Gastroesophageal sphincter (tissue), 3 donors: ENCODE data around the gene AP3M1.

Experiments used
- CTCF ChIP-seq, 4 experiments: fragments of 200-600 bp in 2 of 4; fragments of 450-650 bp in 2 of 4; sonication (generic) in 1 of 4; IDR thresholded peaks; one replicate each; pipeline ENCODE4 v1.5.1; 2017 to 2019; ENCODE audit warnings: antibody characterized with exemption in 4 of 4, mild to moderate bottlenecking in 2 of 4, moderate library complexity in 2 of 4
- EP300 ChIP-seq: sonication (generic); formaldehyde crosslinking; IDR thresholded peaks from one replicate; pipeline ENCODE4 v1.6.1; 2017; ENCODE audit warnings: antibody characterized with exemption, mild to moderate bottlenecking
- POLR2A ChIP-seq, 2 donors: fragments of 450-650 bp; IDR thresholded peaks; one replicate each; pipeline ENCODE4 v1.6.1; 2017; ENCODE audit warnings: antibody characterized with exemption in 2 of 2, mild to moderate bottlenecking in 2 of 2, moderate library complexity in 1 of 2
- POLR2AphosphoS5 ChIP-seq: sonication (generic); formaldehyde crosslinking; IDR thresholded peaks from one replicate; pipeline ENCODE4 v1.6.1; 2017; ENCODE audit warnings: antibody characterized with exemption

GRCh38 chr10:74150204-74150989 lies at the start of gene AP3M1:
- TF ChIP-seq CTCF (IDR thresholded peaks at IDR 0.05) (no peak), POLR2A (IDR thresholded peaks at IDR 0.05) (no peak), POLR2AphosphoS5 (no peak), EP300 (no peak)
